ENCODE measurements around the gene SDHB.

DNA sequence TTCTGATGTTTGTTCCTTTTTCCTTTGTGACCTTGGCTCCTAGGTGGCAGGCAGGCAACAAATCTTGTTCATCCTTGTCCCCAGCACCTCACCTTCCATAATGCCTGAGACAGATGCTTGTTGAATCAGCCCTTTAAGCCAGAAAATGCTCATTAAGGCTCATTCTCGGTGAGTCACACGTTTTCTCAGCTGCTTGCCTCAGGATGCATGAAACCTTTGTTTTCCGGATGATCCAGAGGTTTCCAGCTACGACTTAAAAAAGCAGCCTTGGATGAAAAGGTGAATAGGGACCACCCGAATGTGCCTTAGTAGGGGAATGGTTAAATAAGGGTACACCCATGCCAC is 37.5 kb downstream of the SDHB start:
- TF ChIP-seq YY1 (IDR thresholded peaks at IDR 0.05; ENCODE audit: insufficient read depth, insufficient read length) (no peak), ZNF274 (IDR thresholded peaks at IDR 0.05; ENCODE audit: low read depth, low read length) (no peak)
